GM12891 (cell line): ENCODE measurements around the gene ING5.

ENCODE experiments used
- DNase-seq: peaks from one replicate; pipeline ENCODE4 v3.0.0; 2011; ENCODE audit warnings: low spot score; ENCODE audit not compliant: insufficient read length
- FAIRE-seq: peaks from 2 replicates; lab custom pipeline; 2011; peaks lifted over from hg19 to GRCh38; lab: Jason Lieb, UNC
- PAX5 ChIP-seq: IDR thresholded peaks from 2 replicates; pipeline ENCODE4 v1.6.1; 2011; ENCODE audit warnings: low read length, moderate library complexity, mild to moderate bottlenecking; ENCODE audit not compliant: insufficient read depth, severe bottlenecking
- POLR2A ChIP-seq: IDR thresholded peaks from 2 replicates; pipeline ENCODE4 v1.6.1; 2011; ENCODE audit warnings: low read depth, low read length, control low read depth
- POLR2AphosphoS5 ChIP-seq: IDR thresholded peaks from 2 replicates; pipeline ENCODE4 v1.6.1; 2011; ENCODE audit warnings: low read depth, low read length, control low read depth
- POU2F2 ChIP-seq: IDR thresholded peaks from 2 replicates; pipeline ENCODE4 v1.6.1; 2011; ENCODE audit warnings: low read depth, mild to moderate bottlenecking, control low read depth, low read length, moderate library complexity
- SPI1 ChIP-seq: IDR thresholded peaks from 2 replicates; pipeline ENCODE4 v1.6.1; 2011; ENCODE audit warnings: low read depth, low read length, control low read depth
- TAF1 ChIP-seq: IDR thresholded peaks from 2 replicates; pipeline ENCODE4 v1.6.1; 2011; ENCODE audit warnings: low read depth, low read length, control low read depth

Gene ING5

GRCh38 chr2:241764275-241765241 lies 62.7 kb downstream of the ING5 start:
- no peak for FAIRE-seq
- no peak for DNase-seq
- TF ChIP-seq POU2F2 (no peak), PAX5 (no peak), POLR2A (no peak), SPI1 (no peak), TAF1 (no peak)

GRCh38 chr2:241767464-241768250 lies 65.8 kb downstream of the ING5 start:
- FAIRE-seq: no peak

GRCh38 chr2:241768251-241768711 lies 66.4 kb downstream of the ING5 start:
- DNase-seq (no peak), FAIRE-seq (no peak)
- TF ChIP-seq POU2F2: no peak
- no peak for TF ChIP-seq POLR2A
- no peak for TF ChIP-seq SPI1
- TF ChIP-seq TAF1: no peak
- TF ChIP-seq POLR2AphosphoS5: no peak

More at GRCh38 chr2:241767464-241768250, 65.8 kb downstream of the ING5 start:
- TF ChIP-seq POLR2A (no peak), TAF1 (no peak), SPI1 (no peak), PAX5 (no peak), POLR2AphosphoS5 (no peak), POU2F2 (no peak)
- peak; percentile 8 for DNase-seq

- DNase-seq (no peak), FAIRE-seq (no peak)
- TF ChIP-seq POU2F2: no peak
Measured at GRCh38 chr2:241768850-241769249, 67.0 kb downstream of the ING5 start.

GRCh38 chr2:241769819-241770184 lies 68.0 kb downstream of the ING5 start:
- TF ChIP-seq TAF1: no peak
- no peak for TF ChIP-seq POLR2AphosphoS5
- TF ChIP-seq POLR2A: no peak
- TF ChIP-seq POU2F2: no peak
- TF ChIP-seq PAX5: no peak
- no peak for TF ChIP-seq SPI1
- no peak for DNase-seq
- FAIRE-seq: no peak

GRCh38 chr2:241770185-241770935 lies 68.5 kb downstream of the ING5 start:
- TF ChIP-seq PAX5: no peak
- FAIRE-seq: no peak
- no peak for DNase-seq

GRCh38 chr2:241770936-241771285 lies 69.1 kb downstream of the ING5 start:
- FAIRE-seq: no peak

GRCh38 chr2:241771286-241772062 lies 69.6 kb downstream of the ING5 start:
- DNase-seq: peak; percentile 60
- FAIRE-seq: peak; percentile 38
- no peak for TF ChIP-seq POU2F2
- TF ChIP-seq POLR2A: no peak
- TF ChIP-seq POLR2AphosphoS5: no peak
- TF ChIP-seq TAF1: no peak
- no peak for TF ChIP-seq SPI1
- no peak for TF ChIP-seq PAX5

More at GRCh38 chr2:241770936-241771285, 69.1 kb downstream of the ING5 start:
- TF ChIP-seq PAX5: no peak
- TF ChIP-seq TAF1: no peak
- TF ChIP-seq POLR2AphosphoS5: no peak
- TF ChIP-seq SPI1: no peak
- no peak for TF ChIP-seq POLR2A
- TF ChIP-seq POU2F2: no peak
- peak; percentile 21 for DNase-seq

GRCh38 chr2:241772063-241772499 lies 70.2 kb downstream of the ING5 start:
- TF ChIP-seq TAF1 (no peak), SPI1 (peak; percentile 42)
- FAIRE-seq (peak; percentile 85), DNase-seq (no peak)
